PC-3 (cell line): ENCODE data around the gene HINT3. TPM values are rescaled to one million over a fixed set of nuclear protein-coding genes. Genes with fewer than 3 reads are reported as not detected.

ENCODE experiments used
- ATAC-seq: fragments of 200-7000 bp; cut with Tn5 transposase; 2 replicates; pipeline ENCODE4 v1.9.1; 2020; ENCODE audit warnings: mild to moderate bottlenecking, moderate library complexity
- BruUV-seq: library from RNA; stranded (reverse); fragments of 400-500 nt; replicated peaks from 2 replicates; lab custom pipeline; 2021; lab: Mats Ljungman, UMichigan
- CTCF ChIA-PET: fragments of 300-600 bp; sonication (Branson Sonifier 250); formaldehyde crosslinking; loops from one replicate; lab custom pipeline; 2022; ENCODE audit warnings: antibody characterized with exemption; lab: Charles Lee
- POLR2A ChIA-PET: fragments of 300-600 bp; sonication (Branson Sonifier 250); formaldehyde crosslinking; loops from one replicate; lab custom pipeline; 2022; ENCODE audit warnings: antibody characterized with exemption; ENCODE audit not compliant: unreplicated experiment; lab: Charles Lee
- DNase-seq: peaks from one replicate; pipeline ENCODE4 v3.0.0-alpha.2; 2015
- H2AFZ ChIP-seq: fragments of 300-600 bp; sonication (generic); 2 replicates; pipeline ENCODE4 v1.6.0; 2016; ENCODE audit warnings: antibody characterized with exemption, low read length
- H3F3A ChIP-seq: fragments of 300-600 bp; sonication (generic); one replicate; pipeline ENCODE4 v1.6.0; 2017; ENCODE audit warnings: antibody characterized with exemption, low read length, control low read depth, mild to moderate bottlenecking; ENCODE audit not compliant: unreplicated experiment
- H3K27ac ChIP-seq: fragments of 300-600 bp; sonication (generic); 2 replicates; pipeline ENCODE4 v1.5.1; 2016; ENCODE audit warnings: mild to moderate bottlenecking, low read length
- H3K27me3 ChIP-seq: fragments of 300-600 bp; sonication (generic); 2 replicates; pipeline ENCODE4 v1.6.1; 2016; ENCODE audit warnings: low read length, mixed read lengths
- H3K36me3 ChIP-seq: fragments of 300-600 bp; sonication (generic); 2 replicates; pipeline ENCODE4 v1.6.1; 2016; ENCODE audit warnings: low read depth, mixed run types, low read length, mixed read lengths
- H3K4me1 ChIP-seq: fragments of 300-600 bp; sonication (generic); 2 replicates; pipeline ENCODE4 v1.5.1; 2016; ENCODE audit warnings: low read length; ENCODE audit not compliant: insufficient read depth
- H3K4me2 ChIP-seq: fragments of 300-600 bp; sonication (generic); 2 replicates; pipeline ENCODE4 v1.6.0; 2016; ENCODE audit warnings: low read length
- H3K4me3 ChIP-seq: fragments of 300-600 bp; sonication (generic); 2 replicates; pipeline ENCODE4 v1.5.1; 2016; ENCODE audit warnings: mild to moderate bottlenecking, low read length, mixed read lengths
- H3K79me2 ChIP-seq: fragments of 300-600 bp; sonication (generic); 2 replicates; pipeline ENCODE4 v1.6.1; 2017; ENCODE audit warnings: low read length, mixed read lengths
- H3K9ac ChIP-seq: fragments of 300-600 bp; sonication (generic); 2 replicates; pipeline ENCODE4 v1.6.0; 2016; ENCODE audit warnings: mild to moderate bottlenecking, low read length
- H3K9me2 ChIP-seq: fragments of 300-600 bp; sonication (generic); replicated peaks from 2 replicates; pipeline ENCODE4 v1.6.1; 2016; ENCODE audit warnings: mixed run types, low read length, mixed read lengths
- H3K9me3 ChIP-seq: fragments of 300-600 bp; sonication (generic); 2 replicates; pipeline ENCODE4 v1.6.1; 2016; ENCODE audit warnings: low read length, mixed read lengths
- H4K20me1 ChIP-seq: fragments of 300-600 bp; sonication (generic); 2 replicates; pipeline ENCODE4 v1.6.1; 2016; ENCODE audit warnings: low read length, mixed read lengths
- CTCF ChIP-seq: fragments of 300-600 bp; sonication (generic); conservative IDR thresholded peaks from 2 replicates; pipeline ENCODE4 v1.5.1; 2017; ENCODE audit warnings: antibody characterized with exemption, low read depth, mild to moderate bottlenecking, low read length
- EZH2 ChIP-seq: fragments of 300-600 bp; sonication (generic); IDR thresholded peaks from one replicate; pipeline ENCODE4 v1.6.1; 2017; ENCODE audit warnings: antibody characterized with exemption, mild to moderate bottlenecking, low read length; ENCODE audit not compliant: unreplicated experiment
- EZH2phosphoT487 ChIP-seq: fragments of 300-600 bp; sonication (generic); IDR thresholded peaks from 2 replicates; pipeline ENCODE4 v1.6.1; 2018; ENCODE audit warnings: mild to moderate bottlenecking, antibody characterized with exemption, low read length, borderline replicate concordance
- intact Hi-C: fragments of 100-400 bp; cut with micrococcal nuclease; formaldehyde crosslinking; loops from 2 replicates; pipeline ENCODE4 v1.9.0; 2023
- total RNA-seq: library from RNA; depleted of rRNA; stranded (reverse); fragments of >200 nt; gene quantifications from 2 replicates; pipeline ENCODE4 v1.2.3, GENCODE V29; 2014

Gene HINT3
- total RNA-seq, 1 experiment from 2014 or later = 7.8 TPM

- H3K4me1 ChIP-seq = peaks cover 14% of the 10 kb centered on the region; the same call in 1 of the 2 replicates
- ChIA-PET POLR2A (interaction anchor here (0.6 kb wide), 1 partner anchor 101 kb away, joined by 3 read pairs; no protein-coding TSS in a partner anchor), CTCF (interaction anchor here (1.7 kb wide), 1 partner anchor 161 kb away, joined by 4 read pairs; no protein-coding TSS in a partner anchor)
- peak; percentile 39 for TF ChIP-seq CTCF
- no peak for TF ChIP-seq EZH2phosphoT487
- no TSS peak for BruUV-seq
- no peaks in the 10 kb centered on the region for H3F3A ChIP-seq
- H3K9me2 ChIP-seq = no peaks in the 10 kb centered on the region
- 0 out of 2 replicates have a peak overlapping the region, but pooled peaks have one; percentile 13 for H2AFZ ChIP-seq
- H3K27me3 ChIP-seq = no peaks in the 10 kb centered on the region
- DNase-seq (peak; percentile 23), ATAC-seq (peak; percentile 6; the same call in 1 of the 2 replicates)
- H3K4me2 ChIP-seq = no peak overlapping the region
- no peak overlapping the region for H3K4me3 ChIP-seq
- no peaks in the 10 kb centered on the region for H4K20me1 ChIP-seq
- no peak overlapping the region for H3K9ac ChIP-seq
- intact Hi-C loops = loop anchor here (1.0 to 5.0 kb wide), 2 partner anchors 36 to 169 kb away; no protein-coding TSS in a partner anchor
- no peak overlapping the region for H3K27ac ChIP-seq
- H3K9me3 ChIP-seq = no peaks in the 10 kb centered on the region
- H3K79me2 ChIP-seq = peaks cover 9% of the 10 kb centered on the region
- no peaks in the 10 kb centered on the region for H3K36me3 ChIP-seq
Measured at GRCh38 chr6:125952764-125953501, 3.6 kb upstream of the HINT3 start.

GRCh38 chr6:125953502-125953875 is 3.1 kb upstream of the HINT3 start:
- BruUV-seq = no TSS peak
- no peak overlapping the region for H3K4me3 ChIP-seq
- peaks cover 15% of the 10 kb centered on the region for H3K79me2 ChIP-seq
- ChIA-PET POLR2A (interaction anchor here (0.6 kb wide), 1 partner anchor 102 kb away, joined by 3 read pairs; no protein-coding TSS in a partner anchor), CTCF (interaction anchor here (1.1 kb wide), 2 partner anchors 53 to 82 kb away, joined by 3 to 4 read pairs; no protein-coding TSS in a partner anchor)
- H3K27ac ChIP-seq = no peak overlapping the region
- ATAC-seq (peak; percentile 36), DNase-seq (peak; percentile 61)
- intact Hi-C loops = loop anchor here (1.0 to 5.0 kb wide), 2 partner anchors 36 to 169 kb away; no protein-coding TSS in a partner anchor
- H3K9ac ChIP-seq = no peak overlapping the region
- no peaks in the 10 kb centered on the region for H3K9me2 ChIP-seq
- no peaks in the 10 kb centered on the region for H3K27me3 ChIP-seq
- H3K36me3 ChIP-seq = no peaks in the 10 kb centered on the region
- no peaks in the 10 kb centered on the region for H4K20me1 ChIP-seq
- H3K4me1 ChIP-seq = peaks cover 19% of the 10 kb centered on the region; the same call in 1 of the 2 replicates
- no peak overlapping the region for H3K4me2 ChIP-seq
- 0 out of 2 replicates have a peak overlapping the region, but pooled peaks have one; percentile 13 for H2AFZ ChIP-seq
- peak; percentile 62 for TF ChIP-seq CTCF
- no peak for TF ChIP-seq EZH2
- TF ChIP-seq EZH2phosphoT487 = no peak
- H3K9me3 ChIP-seq = no peaks in the 10 kb centered on the region
- no peaks in the 10 kb centered on the region for H3F3A ChIP-seq
